ENCODE data around the gene ITSN1.

ITSN1 gene

DNA sequence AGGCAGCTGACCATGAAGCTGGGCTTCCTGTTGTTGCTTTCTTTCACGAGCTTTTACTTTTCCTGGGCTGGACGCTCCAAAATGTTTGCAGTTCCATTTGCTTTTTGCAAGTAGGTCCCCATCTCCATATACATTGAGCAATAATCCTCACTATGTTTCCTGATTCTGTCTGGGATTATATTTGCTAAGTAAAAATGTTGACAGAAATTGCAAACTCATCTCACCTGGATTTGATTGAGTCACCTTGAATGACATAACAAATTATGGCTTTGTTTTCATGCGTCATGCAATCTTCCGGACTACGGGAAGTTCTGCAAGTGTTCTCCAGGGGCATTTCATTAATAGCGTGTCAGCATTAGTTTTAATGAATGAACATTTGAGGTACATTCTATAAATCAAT, 254.4 kb downstream of the ITSN1 start:
- Histone ChIP-seq H3K4me1 (ENCODE audit: control insufficient read depth, low read length) (peaks cover 5% of the 10 kb centered on the region), H3K36me3 (ENCODE audit: control insufficient read depth, low read length) (peaks cover 6% of the 10 kb centered on the region), H3K79me2 (ENCODE audit: control insufficient read depth, low read length) (no peaks in the 10 kb centered on the region), H3K4me2 (ENCODE audit: low read length) (no peak overlapping the region), H3K27me3 (ENCODE audit: control insufficient read depth, low read length) (peaks cover 9% of the 10 kb centered on the region), H4K20me1 (ENCODE audit: control insufficient read depth, insufficient read depth, low read depth, low read length) (no peaks in the 10 kb centered on the region), H3K9me3 (ENCODE audit: control insufficient read depth, insufficient read depth, low read length) (no peaks in the 10 kb centered on the region), H3K27ac (ENCODE audit: low read depth, low read length) (no peak overlapping the region), H3K9me2 (replicated peaks; ENCODE audit: control insufficient read depth, low read length) (no peaks in the 10 kb centered on the region), H3K4me3 (ENCODE audit: low read length) (no peak overlapping the region), H3F3A (ENCODE audit: control insufficient read depth, insufficient read depth) (0 out of 2 replicates have a peak, but pooled peaks cover 6% of the 10 kb centered on the region)
- TF ChIP-seq, protein P1, sequence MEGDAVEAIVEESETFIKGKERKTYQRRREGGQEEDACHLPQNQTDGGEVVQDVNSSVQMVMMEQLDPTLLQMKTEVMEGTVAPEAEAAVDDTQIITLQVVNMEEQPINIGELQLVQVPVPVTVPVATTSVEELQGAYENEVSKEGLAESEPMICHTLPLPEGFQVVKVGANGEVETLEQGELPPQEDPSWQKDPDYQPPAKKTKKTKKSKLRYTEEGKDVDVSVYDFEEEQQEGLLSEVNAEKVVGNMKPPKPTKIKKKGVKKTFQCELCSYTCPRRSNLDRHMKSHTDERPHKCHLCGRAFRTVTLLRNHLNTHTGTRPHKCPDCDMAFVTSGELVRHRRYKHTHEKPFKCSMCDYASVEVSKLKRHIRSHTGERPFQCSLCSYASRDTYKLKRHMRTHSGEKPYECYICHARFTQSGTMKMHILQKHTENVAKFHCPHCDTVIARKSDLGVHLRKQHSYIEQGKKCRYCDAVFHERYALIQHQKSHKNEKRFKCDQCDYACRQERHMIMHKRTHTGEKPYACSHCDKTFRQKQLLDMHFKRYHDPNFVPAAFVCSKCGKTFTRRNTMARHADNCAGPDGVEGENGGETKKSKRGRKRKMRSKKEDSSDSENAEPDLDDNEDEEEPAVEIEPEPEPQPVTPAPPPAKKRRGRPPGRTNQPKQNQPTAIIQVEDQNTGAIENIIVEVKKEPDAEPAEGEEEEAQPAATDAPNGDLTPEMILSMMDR (IDR thresholded peaks at IDR 0.05; ENCODE audit: low read depth, low read length, poor library complexity, severe bottlenecking): no peak
- no peak for TF ChIP-seq EZH2phosphoT487 (IDR thresholded peaks at IDR 0.05; ENCODE audit: borderline replicate concordance, low read length)

DNA sequence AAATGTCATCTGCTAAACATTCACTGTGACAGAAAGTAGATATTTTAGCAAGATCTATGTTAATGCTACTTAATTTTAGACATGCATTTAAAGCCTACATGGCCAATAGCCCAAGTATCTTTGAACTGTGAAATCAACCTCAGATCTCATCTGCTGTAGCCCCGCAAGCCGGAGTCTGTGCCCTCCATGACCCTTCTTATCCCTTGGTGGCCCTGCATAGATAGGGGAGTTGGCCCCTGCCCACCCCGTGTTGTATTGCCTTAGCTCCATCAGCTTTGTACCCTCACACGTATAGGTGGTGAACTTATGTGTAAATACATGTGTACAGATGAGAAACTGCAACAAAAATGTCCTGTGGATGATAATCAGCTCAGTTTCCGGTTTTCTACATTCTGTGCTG, 254.8 kb downstream of the ITSN1 start:
- H3K9me2 ChIP-seq (replicated peaks; ENCODE audit: control insufficient read depth, low read length): no peaks in the 10 kb centered on the region
- H4K20me1 ChIP-seq (ENCODE audit: control insufficient read depth, insufficient read depth, low read depth, low read length): no peaks in the 10 kb centered on the region
- H3K4me1 ChIP-seq (ENCODE audit: control insufficient read depth, low read length): peaks cover 5% of the 10 kb centered on the region
- no peaks in the 10 kb centered on the region for H3K9me3 ChIP-seq (ENCODE audit: control insufficient read depth, insufficient read depth, low read length)
- H3K27ac ChIP-seq (ENCODE audit: low read depth, low read length): no peak overlapping the region
- H3K27me3 ChIP-seq (ENCODE audit: control insufficient read depth, low read length): peaks cover 9% of the 10 kb centered on the region
- H3K4me2 ChIP-seq (ENCODE audit: low read length): no peak overlapping the region
- TF ChIP-seq EZH2phosphoT487 (IDR thresholded peaks at IDR 0.05; ENCODE audit: borderline replicate concordance, low read length): no peak
- TF ChIP-seq, protein P1 (IDR thresholded peaks at IDR 0.05; ENCODE audit: low read depth, low read length, poor library complexity, severe bottlenecking): no peak
- no peak overlapping the region for H3K4me3 ChIP-seq (ENCODE audit: low read length)
- H3K79me2 ChIP-seq (ENCODE audit: control insufficient read depth, low read length): no peaks in the 10 kb centered on the region
- H3F3A ChIP-seq (ENCODE audit: control insufficient read depth, insufficient read depth): 0 out of 2 replicates have a peak, but pooled peaks cover 6% of the 10 kb centered on the region
- peaks cover 10% of the 10 kb centered on the region for H3K36me3 ChIP-seq (ENCODE audit: control insufficient read depth, low read length)

DNA sequence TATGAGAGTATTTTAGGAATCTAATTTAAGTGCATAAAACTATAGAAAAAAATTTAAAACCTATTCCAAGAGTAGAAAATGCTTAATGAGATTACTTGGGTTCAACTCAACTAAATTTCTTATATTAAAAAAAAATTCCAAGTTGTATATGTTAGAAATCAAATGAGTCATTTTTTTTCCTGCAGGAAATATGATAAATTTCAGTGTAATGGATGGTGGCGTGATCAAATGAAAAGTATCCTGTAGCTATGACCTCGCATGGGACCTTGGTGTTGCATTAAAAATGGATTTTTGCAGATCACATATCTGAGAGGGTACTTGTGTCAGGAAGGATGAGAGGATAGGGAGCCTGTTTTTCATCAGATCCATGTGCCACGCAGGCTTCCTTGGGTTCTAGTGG, 255.4 kb downstream of the ITSN1 start:
- TF ChIP-seq EZH2phosphoT487 (IDR thresholded peaks at IDR 0.05; ENCODE audit: borderline replicate concordance, low read length): no peak
- TF ChIP-seq, protein P1 (IDR thresholded peaks at IDR 0.05; ENCODE audit: low read depth, low read length, poor library complexity, severe bottlenecking): no peak
- Histone ChIP-seq H3K79me2 (ENCODE audit: control insufficient read depth, low read length) (no peaks in the 10 kb centered on the region), H3F3A (ENCODE audit: control insufficient read depth, insufficient read depth) (0 out of 2 replicates have a peak, but pooled peaks cover 6% of the 10 kb centered on the region), H3K9me2 (replicated peaks; ENCODE audit: control insufficient read depth, low read length) (no peaks in the 10 kb centered on the region), H3K36me3 (ENCODE audit: control insufficient read depth, low read length) (peaks cover 16% of the 10 kb centered on the region), H3K4me2 (ENCODE audit: low read length) (no peak overlapping the region), H3K9me3 (ENCODE audit: control insufficient read depth, insufficient read depth, low read length) (no peaks in the 10 kb centered on the region), H3K4me1 (ENCODE audit: control insufficient read depth, low read length) (peaks cover 5% of the 10 kb centered on the region), H4K20me1 (ENCODE audit: control insufficient read depth, insufficient read depth, low read depth, low read length) (no peaks in the 10 kb centered on the region), H3K27ac (ENCODE audit: low read depth, low read length) (no peak overlapping the region), H3K27me3 (ENCODE audit: control insufficient read depth, low read length) (peaks cover 9% of the 10 kb centered on the region), H3K4me3 (ENCODE audit: low read length) (no peak overlapping the region)

Measured in DOHH2 (cell line).